RWPE2 (cell line): ENCODE results near the gene SSU72.
A peak's percentile ranks its signal among the peaks of the same experiment; 100 is the strongest.

Experiments
- ATAC-seq: fragments of 200-7000 bp; cut with Tn5 transposase; 3 replicates; pipeline ENCODE4 v1.9.1; 2021; ENCODE audit warnings: low read depth
- DNase-seq: peaks from one replicate; pipeline ENCODE4 v3.0.0-alpha.2; 2020; ENCODE audit warnings: low spot score
- H3K27ac ChIP-seq: fragments of 450-650 bp; 2 replicates; pipeline ENCODE4 v1.5.1; 2017; ENCODE audit warnings: mild to moderate bottlenecking; ENCODE audit not compliant: poor library complexity, severe bottlenecking
- H3K27me3 ChIP-seq: fragments of 250-450 bp; sonication (Bioruptor Pico); 2 replicates; pipeline ENCODE4 v1.5.1; 2021; ENCODE audit warnings: mild to moderate bottlenecking, moderate library complexity; ENCODE audit not compliant: insufficient read depth, poor library complexity, severe bottlenecking
- H3K36me3 ChIP-seq: fragments of 250-450 bp; sonication (Bioruptor Pico); 2 replicates; pipeline ENCODE4 v1.5.1; 2020; ENCODE audit warnings: low read depth, mild to moderate bottlenecking, moderate library complexity
- H3K4me1 ChIP-seq: fragments of 250-450 bp; sonication (Bioruptor Pico); 2 replicates; pipeline ENCODE4 v1.5.1; 2021; ENCODE audit warnings: mild to moderate bottlenecking, moderate library complexity; ENCODE audit not compliant: insufficient read depth, poor library complexity, severe bottlenecking
- H3K4me3 ChIP-seq: fragments of 250-450 bp; sonication (Bioruptor Pico); 2 replicates; pipeline ENCODE4 v1.5.1; 2021; ENCODE audit warnings: mild to moderate bottlenecking, moderate library complexity; ENCODE audit not compliant: severe bottlenecking
- H3K9me3 ChIP-seq: fragments of 250-450 bp; sonication (Bioruptor Pico); 2 replicates; pipeline ENCODE4 v1.5.1; 2021; ENCODE audit warnings: mild to moderate bottlenecking, moderate library complexity; ENCODE audit not compliant: severe bottlenecking
- CTCF ChIP-seq: fragments of 450-650 bp; IDR thresholded peaks from one replicate; pipeline ENCODE4 v1.5.1; 2017; ENCODE audit warnings: mild to moderate bottlenecking, moderate library complexity; ENCODE audit not compliant: poor library complexity, severe bottlenecking

Gene SSU72

GRCh38 chr1:1574721-1575537 lies at the start of gene SSU72:
Gene SSU72 (minus strand): TSS chr1:1574863. CDS start chr1:1574557, 306 bp downstream.
- H3K4me3 ChIP-seq, result peak within 1 kb of the TSS; percentile 99
- peak within 1 kb of the TSS; percentile 84 for H3K27ac ChIP-seq
- TF ChIP-seq CTCF, result no peak
- H3K36me3 ChIP-seq, result peaks cover 25% of the 10 kb centered on the region
- ATAC-seq (peak; percentile 56), DNase-seq (peak; percentile 92)
- H3K27me3 ChIP-seq, result no peaks in the 10 kb centered on the region
- H3K4me1 ChIP-seq, result peaks cover 8% of the 10 kb centered on the region
- no peaks in the 10 kb centered on the region for H3K9me3 ChIP-seq

- TF ChIP-seq CTCF, result no peak
- no peak overlapping the region for H3K27ac ChIP-seq
- ATAC-seq (no peak), DNase-seq (peak; percentile 65)
- no peak overlapping the region for H3K4me3 ChIP-seq
- H3K4me1 ChIP-seq, result no peaks in the 10 kb centered on the region
- H3K36me3 ChIP-seq, result no peaks in the 10 kb centered on the region
- H3K27me3 ChIP-seq, result no peaks in the 10 kb centered on the region
- H3K9me3 ChIP-seq, result no peaks in the 10 kb centered on the region
Measured at GRCh38 chr1:1623631-1624442, 49.2 kb upstream of the SSU72 start.

GRCh38 chr1:1623181-1623630 lies 48.5 kb upstream of the SSU72 start:
- Histone ChIP-seq H3K4me1 (no peaks in the 10 kb centered on the region), H3K27me3 (no peaks in the 10 kb centered on the region), H3K4me3 (no peak overlapping the region), H3K27ac (no peak overlapping the region), H3K9me3 (no peaks in the 10 kb centered on the region), H3K36me3 (no peaks in the 10 kb centered on the region)
- DNase-seq, result no peak
- no peak for ATAC-seq
- TF ChIP-seq CTCF, result no peak

GRCh38 chr1:1622788-1623094 lies 48.1 kb upstream of the SSU72 start:
- no peak for TF ChIP-seq CTCF

More at GRCh38 chr1:1622788-1623094, 48.1 kb upstream of the SSU72 start:
- no peak for DNase-seq
- Histone ChIP-seq H3K9me3 (no peaks in the 10 kb centered on the region), H3K4me3 (no peak overlapping the region), H3K27me3 (no peaks in the 10 kb centered on the region), H3K4me1 (no peaks in the 10 kb centered on the region), H3K27ac (no peak overlapping the region), H3K36me3 (no peaks in the 10 kb centered on the region)
- ATAC-seq, result no peak
